K562 (cell line): Measurements from ENCODE around the gene IGF2BP3.

ENCODE experiments used
- CREB3 ChIP-seq: fragments of 450-650 bp; conservative IDR thresholded peaks from 2 replicates; pipeline ENCODE4 v1.6.1; 2016; ENCODE audit warnings: missing genetic modification characterization, low read depth, mild to moderate bottlenecking, missing compliant biosample characterization, moderate library complexity
- CTCF ChIP-seq, 3 experiments: IDR thresholded peaks in 2 of 3; conservative IDR thresholded peaks in 1 of 3; 2 replicates each; pipeline ENCODE4 v1.5.1; 2011 to 2012; ENCODE audit warnings: low read length in 3 of 3, mild to moderate bottlenecking in 3 of 3, control low read depth in 2 of 3, improper control_type of control experiment in 1 of 3, inconsistent platforms in 1 of 3, low read depth in 1 of 3, mixed read lengths in 1 of 3, moderate library complexity in 1 of 3; ENCODE audit not compliant: insufficient read depth in 2 of 3
- SIN3A ChIP-seq, 2 experiments: fragments of 150-350 bp in 1 of 2; IDR thresholded peaks; 2 replicates each; pipeline ENCODE4 v1.6.1; 2011 to 2016; ENCODE audit warnings: borderline replicate concordance in 2 of 2, low read depth in 2 of 2, low read length in 2 of 2, mild to moderate bottlenecking in 2 of 2, moderate library complexity in 2 of 2; ENCODE audit not compliant: control insufficient read depth in 1 of 2
- SMARCB1 ChIP-seq: IDR thresholded peaks from 2 replicates; pipeline ENCODE4 v1.6.1; 2011; ENCODE audit warnings: improper control_type of control experiment, low read depth; ENCODE audit not compliant: insufficient read length
- YY1 ChIP-seq, 3 experiments: IDR thresholded peaks; 2 replicates each; pipeline ENCODE4 v1.6.1; 2011; ENCODE audit warnings: low read length in 2 of 3, mild to moderate bottlenecking in 2 of 3, moderate library complexity in 2 of 3, borderline replicate concordance in 1 of 3, control low read depth in 1 of 3, low read depth in 1 of 3; ENCODE audit not compliant: insufficient read depth in 3 of 3, insufficient replicate concordance in 2 of 3, control insufficient read depth in 1 of 3, insufficient read length in 1 of 3; ENCODE audit errors: extremely low read depth in 1 of 3

- no peak for TF ChIP-seq YY1 (IDR thresholded peaks at IDR 0.05; ENCODE audit: borderline replicate concordance in 1 of 3, control insufficient read depth in 1 of 3, extremely low read depth in 1 of 3, insufficient read depth in 3 of 3, insufficient read length in 1 of 3, insufficient replicate concordance in 2 of 3, low read depth in 1 of 3, low read length in 2 of 3)
- TF ChIP-seq CTCF (IDR thresholded peaks at IDR 0.05 in 2 of 3, conservative IDR thresholded peaks at IDR 0.05 in 1 of 3; ENCODE audit: insufficient read depth in 2 of 3, low read depth in 1 of 3, low read length in 3 of 3): no peak
- TF ChIP-seq SMARCB1: no peak
- no peak for TF ChIP-seq SIN3A (IDR thresholded peaks at IDR 0.05; ENCODE audit: borderline replicate concordance in 2 of 2, control insufficient read depth in 1 of 2, low read depth in 2 of 2, low read length in 2 of 2)
- TF ChIP-seq CREB3: no peak
Measured at GRCh38 chr7:23431702-23432199, 38.5 kb downstream of the IGF2BP3 start.
